ENCODE measurements around the gene MPPED1.

DNA sequence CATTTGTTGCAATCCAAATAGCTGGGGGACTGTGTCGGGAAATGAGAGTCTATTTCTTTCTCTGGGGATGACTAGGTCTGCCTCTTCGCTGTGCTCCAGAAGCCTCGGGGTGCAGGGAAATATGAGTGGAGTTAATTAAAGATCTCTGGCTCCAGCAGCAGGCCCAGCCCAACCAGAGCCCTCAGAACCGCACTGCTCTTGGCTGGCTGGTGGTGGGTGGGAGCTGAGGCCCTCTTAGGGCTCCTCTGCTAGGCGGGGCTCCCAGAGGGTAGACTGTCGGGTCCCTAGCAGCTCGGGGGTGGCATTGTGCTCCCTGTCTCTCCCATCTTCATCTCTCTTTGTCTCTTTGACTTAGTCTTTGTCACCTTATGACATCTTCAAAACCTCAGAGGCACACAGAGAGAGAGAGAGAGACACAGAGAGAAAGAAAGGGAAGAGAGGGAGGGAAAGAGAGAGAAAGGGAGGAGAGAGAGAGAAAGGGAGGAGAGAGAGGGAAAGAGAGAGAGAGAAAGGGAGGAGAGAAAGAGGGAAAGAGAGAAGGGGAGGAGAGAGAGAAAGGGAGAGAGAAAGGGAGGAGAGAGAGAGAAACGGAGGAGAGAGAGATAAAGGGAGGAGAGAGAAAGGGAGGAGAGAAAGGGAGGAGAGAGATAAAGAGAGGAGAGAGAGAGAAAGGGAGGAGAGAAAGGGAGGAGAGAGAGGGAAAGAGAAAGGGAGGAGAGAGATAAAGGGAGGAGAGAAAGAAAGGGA lies 20.2 kb downstream of the MPPED1 start:
- TF ChIP-seq, protein P1, sequence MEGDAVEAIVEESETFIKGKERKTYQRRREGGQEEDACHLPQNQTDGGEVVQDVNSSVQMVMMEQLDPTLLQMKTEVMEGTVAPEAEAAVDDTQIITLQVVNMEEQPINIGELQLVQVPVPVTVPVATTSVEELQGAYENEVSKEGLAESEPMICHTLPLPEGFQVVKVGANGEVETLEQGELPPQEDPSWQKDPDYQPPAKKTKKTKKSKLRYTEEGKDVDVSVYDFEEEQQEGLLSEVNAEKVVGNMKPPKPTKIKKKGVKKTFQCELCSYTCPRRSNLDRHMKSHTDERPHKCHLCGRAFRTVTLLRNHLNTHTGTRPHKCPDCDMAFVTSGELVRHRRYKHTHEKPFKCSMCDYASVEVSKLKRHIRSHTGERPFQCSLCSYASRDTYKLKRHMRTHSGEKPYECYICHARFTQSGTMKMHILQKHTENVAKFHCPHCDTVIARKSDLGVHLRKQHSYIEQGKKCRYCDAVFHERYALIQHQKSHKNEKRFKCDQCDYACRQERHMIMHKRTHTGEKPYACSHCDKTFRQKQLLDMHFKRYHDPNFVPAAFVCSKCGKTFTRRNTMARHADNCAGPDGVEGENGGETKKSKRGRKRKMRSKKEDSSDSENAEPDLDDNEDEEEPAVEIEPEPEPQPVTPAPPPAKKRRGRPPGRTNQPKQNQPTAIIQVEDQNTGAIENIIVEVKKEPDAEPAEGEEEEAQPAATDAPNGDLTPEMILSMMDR (IDR thresholded peaks at IDR 0.05; ENCODE audit: insufficient read depth, low read depth, low read length) = no peak
- TF ChIP-seq EZH2 (IDR thresholded peaks at IDR 0.05; ENCODE audit: insufficient read depth, low read length) = no peak

Data from astrocyte (in vitro differentiated cells and primary cell).